Stimulated activated CD4-positive, alpha-beta T cell treated with anti-CD3 and anti-CD28 coated beads, Interleukin-2, amount 100 ng/mL, for 24 hours (primary cell): Measurements from ENCODE around the gene ZDHHC14.

ENCODE experiments used
- DNase-seq, 2 donors: peaks; one replicate each; pipeline ENCODE4 v3.0.0-alpha.2; 2020

The ZDHHC14 gene

DNA sequence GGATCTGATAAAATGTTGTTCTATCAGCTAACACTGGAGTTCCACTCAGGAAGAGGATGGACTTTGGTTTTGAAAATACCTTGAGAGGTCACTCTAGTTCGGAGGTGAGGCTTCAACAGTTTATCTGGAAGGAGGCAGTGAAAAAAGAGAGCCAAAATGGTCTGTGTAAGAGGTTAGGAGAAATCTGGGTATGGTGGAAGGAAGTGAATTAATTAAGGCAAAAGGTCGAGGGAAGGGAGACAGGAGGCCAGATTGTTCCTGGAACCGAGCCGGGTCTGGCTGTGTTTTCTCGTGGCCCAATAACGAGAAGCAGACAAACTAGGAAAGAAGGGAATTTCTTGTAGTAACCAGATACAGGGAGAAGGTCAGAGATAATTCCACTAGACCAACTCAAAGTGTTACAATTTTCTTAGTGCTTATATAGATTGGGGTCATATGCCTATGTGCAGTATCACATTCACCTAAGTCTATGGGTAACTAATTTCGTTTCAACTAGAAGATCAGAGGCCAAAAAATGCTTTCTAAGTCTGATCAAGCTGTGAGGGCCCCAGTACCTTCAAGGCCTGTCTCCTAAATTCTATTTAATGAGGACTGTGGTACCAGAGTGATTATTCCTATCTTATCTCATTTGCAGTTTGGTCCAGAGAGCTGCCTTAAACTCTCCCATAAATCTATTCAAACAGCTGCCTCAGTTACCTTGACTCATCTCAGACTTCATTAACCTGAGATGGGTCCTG lies 346.1 kb downstream of the ZDHHC14 start:
- no peak for DNase-seq
